ENCODE data around the gene WAC.

DNA sequence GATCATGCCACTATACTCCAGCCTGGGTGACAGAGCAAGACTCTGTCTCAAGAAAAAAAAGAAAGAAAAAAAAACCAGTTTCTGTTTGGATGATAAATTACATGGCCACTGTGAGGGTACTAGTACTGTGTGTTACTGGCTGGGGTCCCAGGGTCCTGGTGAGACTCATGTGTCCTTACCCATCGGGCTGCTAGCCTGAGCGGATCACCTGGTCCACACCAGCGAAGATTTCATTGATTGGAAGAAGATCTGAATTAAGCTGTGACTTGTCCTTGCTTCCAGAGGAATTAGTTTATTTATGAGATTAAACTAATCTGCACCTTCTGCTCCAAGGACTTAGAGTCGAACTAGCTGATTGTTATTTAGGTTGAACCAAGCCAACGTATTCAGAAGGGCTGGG is 104.4 kb downstream of the WAC start:
- TF ChIP-seq POLR2AphosphoS5 (IDR thresholded peaks at IDR 0.05; ENCODE audit: low read depth, low read length) (no peak), YY1 (IDR thresholded peaks at IDR 0.05; ENCODE audit: low read depth) (no peak), SIN3A (IDR thresholded peaks at IDR 0.05; ENCODE audit: borderline replicate concordance, low read depth, low read length) (no peak), FOXM1 (IDR thresholded peaks at IDR 0.05; ENCODE audit: low read depth) (no peak), CHD2 (IDR thresholded peaks at IDR 0.05; ENCODE audit: low read length, partially characterized antibody) (no peak), NFIC (IDR thresholded peaks at IDR 0.05; ENCODE audit: borderline replicate concordance) (no peak), EZH2phosphoT487 (IDR thresholded peaks at IDR 0.05; ENCODE audit: borderline replicate concordance, low read depth) (no peak), JUND (IDR thresholded peaks at IDR 0.05) (no peak), TEAD4 (IDR thresholded peaks at IDR 0.05; ENCODE audit: borderline replicate concordance, insufficient read depth) (no peak), MXI1 (IDR thresholded peaks at IDR 0.05; ENCODE audit: low read depth, low read length) (no peak), MEF2A (IDR thresholded peaks at IDR 0.05; ENCODE audit: borderline replicate concordance, low read depth) (no peak)
- TF ChIP-seq, protein P1, sequence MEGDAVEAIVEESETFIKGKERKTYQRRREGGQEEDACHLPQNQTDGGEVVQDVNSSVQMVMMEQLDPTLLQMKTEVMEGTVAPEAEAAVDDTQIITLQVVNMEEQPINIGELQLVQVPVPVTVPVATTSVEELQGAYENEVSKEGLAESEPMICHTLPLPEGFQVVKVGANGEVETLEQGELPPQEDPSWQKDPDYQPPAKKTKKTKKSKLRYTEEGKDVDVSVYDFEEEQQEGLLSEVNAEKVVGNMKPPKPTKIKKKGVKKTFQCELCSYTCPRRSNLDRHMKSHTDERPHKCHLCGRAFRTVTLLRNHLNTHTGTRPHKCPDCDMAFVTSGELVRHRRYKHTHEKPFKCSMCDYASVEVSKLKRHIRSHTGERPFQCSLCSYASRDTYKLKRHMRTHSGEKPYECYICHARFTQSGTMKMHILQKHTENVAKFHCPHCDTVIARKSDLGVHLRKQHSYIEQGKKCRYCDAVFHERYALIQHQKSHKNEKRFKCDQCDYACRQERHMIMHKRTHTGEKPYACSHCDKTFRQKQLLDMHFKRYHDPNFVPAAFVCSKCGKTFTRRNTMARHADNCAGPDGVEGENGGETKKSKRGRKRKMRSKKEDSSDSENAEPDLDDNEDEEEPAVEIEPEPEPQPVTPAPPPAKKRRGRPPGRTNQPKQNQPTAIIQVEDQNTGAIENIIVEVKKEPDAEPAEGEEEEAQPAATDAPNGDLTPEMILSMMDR (IDR thresholded peaks at IDR 0.05): no peak
- TF ChIP-seq, protein P2, sequence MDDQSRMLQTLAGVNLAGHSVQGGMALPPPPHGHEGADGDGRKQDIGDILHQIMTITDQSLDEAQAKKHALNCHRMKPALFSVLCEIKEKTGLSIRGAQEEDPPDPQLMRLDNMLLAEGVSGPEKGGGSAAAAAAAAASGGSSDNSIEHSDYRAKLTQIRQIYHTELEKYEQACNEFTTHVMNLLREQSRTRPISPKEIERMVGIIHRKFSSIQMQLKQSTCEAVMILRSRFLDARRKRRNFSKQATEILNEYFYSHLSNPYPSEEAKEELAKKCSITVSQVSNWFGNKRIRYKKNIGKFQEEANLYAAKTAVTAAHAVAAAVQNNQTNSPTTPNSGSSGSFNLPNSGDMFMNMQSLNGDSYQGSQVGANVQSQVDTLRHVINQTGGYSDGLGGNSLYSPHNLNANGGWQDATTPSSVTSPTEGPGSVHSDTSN (IDR thresholded peaks at IDR 0.05): no peak

All from SK-N-SH (cell line).